Prostate gland (tissue), 2 donors: ENCODE measurements around the gene KLHL6. TPM values are rescaled to one million over a fixed set of nuclear protein-coding genes. Genes with fewer than 3 reads are reported as not detected.

Experiments
- DNase-seq: peaks from one replicate; pipeline ENCODE4 v3.0.0-alpha.2; 2019; ENCODE audit warnings: low spot score
- H3K27ac ChIP-seq, 2 donors: fragments of 200-600 bp; sonication (generic); 2 replicates each; pipeline ENCODE4 v1.5.1; 2017 to 2019
- H3K27me3 ChIP-seq: fragments of 200-600 bp; sonication (generic); replicated peaks from 2 replicates; pipeline ENCODE4 v1.5.1; 2019; ENCODE audit not compliant: insufficient read depth
- H3K36me3 ChIP-seq, 2 donors: fragments of 200-600 bp; sonication (generic); 1 replicate in 1 of 2; 2 replicates in 1 of 2; pipeline versions ENCODE4 v1.5.1 to v1.8.1; 2017 to 2019
- H3K4me1 ChIP-seq: fragments of 200-600 bp; sonication (generic); replicated peaks from 2 replicates; pipeline ENCODE4 v1.5.1; 2019
- H3K4me3 ChIP-seq, 2 donors: fragments of 200-600 bp; sonication (generic); 2 replicates each; pipeline ENCODE4 v1.5.1; 2017 to 2019
- H3K9me3 ChIP-seq: fragments of 200-600 bp; sonication (generic); 2 replicates; pipeline ENCODE4 v1.5.1; 2017
- CTCF ChIP-seq, 4 experiments: fragments of 200-600 bp in 2 of 4; fragments of 450-650 bp in 2 of 4; sonication (generic) in 2 of 4; IDR thresholded peaks; 1 replicate in 3 of 4; 2 replicates in 1 of 4; pipeline ENCODE4 v1.5.1; 2016 to 2019; ENCODE audit warnings: antibody characterized with exemption in 4 of 4, mild to moderate bottlenecking in 2 of 4, moderate library complexity in 2 of 4
- POLR2A ChIP-seq: fragments of 450-650 bp; IDR thresholded peaks from one replicate; pipeline ENCODE4 v1.6.1; 2016; ENCODE audit warnings: antibody characterized with exemption, mild to moderate bottlenecking
- POLR2AphosphoS5 ChIP-seq: sonication (generic); formaldehyde crosslinking; IDR thresholded peaks from one replicate; pipeline ENCODE4 v1.6.1; 2017; ENCODE audit warnings: antibody characterized with exemption
- WGBS: methylation state at CpG from one replicate; pipeline ENCODE4 v1.1.5; 2018; 5-methylcytosine and 5-hydroxymethylcytosine counted together
- intact Hi-C: fragments of 100-400 bp; cut with DNase I; formaldehyde crosslinking; loops from one replicate; pipeline ENCODE4 v1.14.2; 2022
- total RNA-seq, 2 donors: library from RNA; depleted of rRNA; stranded (reverse); fragments of >200 nt; gene quantifications; one replicate each; pipeline ENCODE4 v1.1.0, GENCODE V29; 2016

The KLHL6 gene
- total RNA-seq, 2 donors from 2014 or later: 1.0 to 1.2 TPM

GRCh38 chr3:183506674-183507320, 48.7 kb downstream of the KLHL6 start:
- H3K9me3 ChIP-seq: no peaks in the 10 kb centered on the region
- no peaks in the 10 kb centered on the region for H3K4me1 ChIP-seq
- no peaks in the 10 kb centered on the region for H3K27me3 ChIP-seq
- DNase-seq: no peak
- WGBS: 80% methylated on average over 3 of the region's 3 CpGs
- intact Hi-C loops: no loop called here
- TF ChIP-seq CTCF (IDR thresholded peaks at IDR 0.05): no peak
- no peak for TF ChIP-seq POLR2AphosphoS5
- TF ChIP-seq POLR2A: no peak
- no peak overlapping the region for H3K4me3 ChIP-seq
- H3K27ac ChIP-seq: no peak overlapping the region
- no peaks in the 10 kb centered on the region for H3K36me3 ChIP-seq

GRCh38 chr3:183504597-183504996, 50.9 kb downstream of the KLHL6 start:
- intact Hi-C loops: no loop called here
- Histone ChIP-seq H3K4me3 (no peak overlapping the region), H3K4me1 (no peaks in the 10 kb centered on the region), H3K9me3 (no peaks in the 10 kb centered on the region), H3K27me3 (no peaks in the 10 kb centered on the region), H3K36me3 (no peaks in the 10 kb centered on the region), H3K27ac (no peak overlapping the region)
- no peak for DNase-seq
- TF ChIP-seq POLR2A (no peak), POLR2AphosphoS5 (no peak), CTCF (IDR thresholded peaks at IDR 0.05) (no peak)
- 98% methylated on average over 1 of the region's 1 CpG for WGBS

GRCh38 chr3:183503746-183504145, 51.8 kb downstream of the KLHL6 start:
- H3K9me3 ChIP-seq: no peaks in the 10 kb centered on the region
- no peaks in the 10 kb centered on the region for H3K36me3 ChIP-seq
- no peak overlapping the region for H3K27ac ChIP-seq
- no peaks in the 10 kb centered on the region for H3K4me1 ChIP-seq
- DNase-seq: no peak
- 83% methylated on average over 1 of the region's 1 CpG for WGBS
- no peak overlapping the region for H3K4me3 ChIP-seq
- no peak for TF ChIP-seq POLR2A
- TF ChIP-seq CTCF (IDR thresholded peaks at IDR 0.05): no peak
- TF ChIP-seq POLR2AphosphoS5: no peak
- H3K27me3 ChIP-seq: no peaks in the 10 kb centered on the region
- intact Hi-C loops: no loop called here

GRCh38 chr3:183502237-183503181, 53.0 kb downstream of the KLHL6 start:
- no peaks in the 10 kb centered on the region for H3K4me1 ChIP-seq
- H3K36me3 ChIP-seq: no peaks in the 10 kb centered on the region
- 71% methylated on average over 7 of the region's 7 CpGs for WGBS

More at GRCh38 chr3:183502237-183503181, 53.0 kb downstream of the KLHL6 start:
- no peak for TF ChIP-seq POLR2AphosphoS5
- peak in 1 of 4 experiments; percentile 23 for TF ChIP-seq CTCF (IDR thresholded peaks at IDR 0.05)
- Histone ChIP-seq H3K27me3 (no peaks in the 10 kb centered on the region), H3K9me3 (no peaks in the 10 kb centered on the region), H3K4me3 (no peak overlapping the region), H3K27ac (no peak overlapping the region)
- DNase-seq: no peak
- intact Hi-C loops: no loop called here
